HUES6 (cell line): Measurements from ENCODE around the gene CWC15.
"Not testable (repeated sequence)": the region's sequence is repeated elsewhere in the genome, so short reads cannot be mapped to it uniquely, and the experiment has no call there.

Experiments used
- H3K27ac ChIP-seq: 2 replicates; pipeline ENCODE4 v1.7.0; 2013; ENCODE audit warnings: low read depth, mild to moderate bottlenecking, low read length, inconsistent platforms
- H3K27me3 ChIP-seq: 2 replicates; pipeline ENCODE4 v1.6.1; 2013; ENCODE audit warnings: low read length; ENCODE audit not compliant: control insufficient read depth, insufficient read depth
- H3K36me3 ChIP-seq: 2 replicates; pipeline ENCODE4 v1.6.1; 2013; ENCODE audit warnings: low read length; ENCODE audit not compliant: control insufficient read depth, insufficient read depth
- H3K4me1 ChIP-seq: 2 replicates; pipeline ENCODE4 v1.6.1; 2013; ENCODE audit warnings: low read length; ENCODE audit not compliant: control insufficient read depth, insufficient read depth
- H3K4me3 ChIP-seq: 2 replicates; pipeline ENCODE4 v1.5.1; 2013; ENCODE audit warnings: low read depth, low read length
- H3K9ac ChIP-seq: one replicate; pipeline ENCODE4 v1.6.1; 2013; ENCODE audit warnings: mild to moderate bottlenecking, low read length
- H3K9me3 ChIP-seq: 2 replicates; pipeline ENCODE4 v1.6.1; 2013; ENCODE audit warnings: low read depth, low read length; ENCODE audit not compliant: control insufficient read depth, insufficient read depth

CWC15 gene

GRCh38 chr11:94932072-94932471, 41.3 kb downstream of the CWC15 start:
- not testable (repeated sequence) for H3K4me3 ChIP-seq, H3K27me3 ChIP-seq, H3K9ac ChIP-seq, H3K36me3 ChIP-seq, H3K27ac ChIP-seq, H3K9me3 ChIP-seq
- H3K4me1 ChIP-seq = peaks cover 16% of the 10 kb centered on the region; the same call in 1 of the 2 replicates

- H3K9ac ChIP-seq = no peak overlapping the region
- H3K36me3 ChIP-seq = no peaks in the 10 kb centered on the region
- H3K27me3 ChIP-seq = no peaks in the 10 kb centered on the region
- H3K4me1 ChIP-seq = peaks cover 15% of the 10 kb centered on the region; the same call in 1 of the 2 replicates
- H3K9me3 ChIP-seq = no peaks in the 10 kb centered on the region
- H3K27ac ChIP-seq = no peak overlapping the region
- no peak overlapping the region for H3K4me3 ChIP-seq
Observed at GRCh38 chr11:94928117-94928990, 45.0 kb downstream of the CWC15 start.

GRCh38 chr11:94926698-94927237, 46.6 kb downstream of the CWC15 start:
- Histone ChIP-seq H3K9me3 (no peaks in the 10 kb centered on the region), H3K4me3 (no peak overlapping the region), H3K9ac (no peak overlapping the region), H3K4me1 (peaks cover 15% of the 10 kb centered on the region; the same call in 1 of the 2 replicates), H3K27ac (no peak overlapping the region; the same call in 1 of the 2 replicates), H3K36me3 (no peaks in the 10 kb centered on the region), H3K27me3 (no peaks in the 10 kb centered on the region)

- no peaks in the 10 kb centered on the region for H3K36me3 ChIP-seq
- no peaks in the 10 kb centered on the region for H3K27me3 ChIP-seq
- H3K9me3 ChIP-seq = no peaks in the 10 kb centered on the region
- H3K4me3 ChIP-seq = no peak overlapping the region
- H3K9ac ChIP-seq = no peak overlapping the region
- peaks cover 15% of the 10 kb centered on the region; the same call in 1 of the 2 replicates for H3K4me1 ChIP-seq
- H3K27ac ChIP-seq = no peak overlapping the region
Observed at GRCh38 chr11:94926271-94926625, 47.1 kb downstream of the CWC15 start.

GRCh38 chr11:94925422-94926270, 47.7 kb downstream of the CWC15 start:
- Histone ChIP-seq H3K27me3 (no peaks in the 10 kb centered on the region), H3K9ac (no peak overlapping the region), H3K4me1 (peaks cover 15% of the 10 kb centered on the region; the same call in 1 of the 2 replicates), H3K36me3 (no peaks in the 10 kb centered on the region), H3K27ac (no peak overlapping the region), H3K9me3 (no peaks in the 10 kb centered on the region), H3K4me3 (no peak overlapping the region)

GRCh38 chr11:94924612-94925011, 48.7 kb downstream of the CWC15 start:
- Histone ChIP-seq H3K9me3 (no peaks in the 10 kb centered on the region), H3K36me3 (no peaks in the 10 kb centered on the region), H3K27me3 (no peaks in the 10 kb centered on the region), H3K4me1 (peaks cover 15% of the 10 kb centered on the region; the same call in 1 of the 2 replicates), H3K9ac (no peak overlapping the region), H3K27ac (no peak overlapping the region), H3K4me3 (no peak overlapping the region)

- Histone ChIP-seq H3K27ac (no peak overlapping the region), H3K27me3 (no peaks in the 10 kb centered on the region), H3K4me1 (peaks cover 15% of the 10 kb centered on the region; the same call in 1 of the 2 replicates), H3K4me3 (no peak overlapping the region), H3K9ac (no peak overlapping the region), H3K36me3 (no peaks in the 10 kb centered on the region), H3K9me3 (no peaks in the 10 kb centered on the region)
Observed at GRCh38 chr11:94924171-94924572, 49.2 kb downstream of the CWC15 start.

- Histone ChIP-seq H3K4me1 (peaks cover 15% of the 10 kb centered on the region; the same call in 1 of the 2 replicates), H3K4me3 (no peak overlapping the region), H3K36me3 (no peaks in the 10 kb centered on the region), H3K9me3 (no peaks in the 10 kb centered on the region), H3K27ac (no peak overlapping the region), H3K27me3 (no peaks in the 10 kb centered on the region), H3K9ac (no peak overlapping the region)
Observed at GRCh38 chr11:94923004-94923334, 50.4 kb downstream of the CWC15 start.

- H3K4me1 ChIP-seq = peaks cover 15% of the 10 kb centered on the region; the same call in 1 of the 2 replicates
Observed at GRCh38 chr11:94922321-94923003, 50.9 kb downstream of the CWC15 start.

GRCh38 chr11:94920311-94920710, 53.0 kb downstream of the CWC15 start:
- no peaks in the 10 kb centered on the region for H3K27me3 ChIP-seq
- no peaks in the 10 kb centered on the region for H3K36me3 ChIP-seq
- no peak overlapping the region for H3K9ac ChIP-seq
- H3K27ac ChIP-seq = no peak overlapping the region
- no peak overlapping the region for H3K4me3 ChIP-seq
- no peaks in the 10 kb centered on the region for H3K9me3 ChIP-seq
- no peaks in the 10 kb centered on the region; the same call in 1 of the 2 replicates for H3K4me1 ChIP-seq

More at GRCh38 chr11:94922321-94923003, 50.9 kb downstream of the CWC15 start:
- H3K9ac ChIP-seq = no peak overlapping the region
- no peak overlapping the region for H3K27ac ChIP-seq
- H3K36me3 ChIP-seq = no peaks in the 10 kb centered on the region
- no peaks in the 10 kb centered on the region for H3K9me3 ChIP-seq
- H3K4me3 ChIP-seq = no peak overlapping the region
- no peaks in the 10 kb centered on the region for H3K27me3 ChIP-seq
